ENCODE results near the gene ARHGAP21. TPM values are rescaled to one million over a fixed set of nuclear protein-coding genes. Genes with fewer than 3 reads are reported as not detected.
"Not testable (repeated sequence)": the region's sequence is repeated elsewhere in the genome, so short reads cannot be mapped to it uniquely, and the experiment has no call there.

The ARHGAP21 gene
- total RNA-seq, 4 donors from 2014 or later, result 35.1 to 60.5 (median 54.1) TPM

GRCh38 chr10:24731942-24732341 lies 8.3 kb upstream of the ARHGAP21 start:
- DNase-seq, result no peak
- intact Hi-C loops (cut with DNase I; ENCODE audit: low total_unique reads), result no loop called here
- Histone ChIP-seq H3K4me1 (no peaks in the 10 kb centered on the region), H3K36me3 (no peaks in the 10 kb centered on the region), H3K27ac (no peak overlapping the region), H3K27me3 (no peaks in the 10 kb centered on the region), H3K4me3 (no peak overlapping the region), H3K9me3 (no peaks in the 10 kb centered on the region)
- TF ChIP-seq CTCF (IDR thresholded peaks at IDR 0.05 in 4 of 5, conservative IDR thresholded peaks at IDR 0.05 in 1 of 5) (no peak), POLR2A (IDR thresholded peaks at IDR 0.05) (no peak)
- ATAC-seq, result no peak
- in situ Hi-C loops (cut with MboI; ENCODE audit: low sequenced_read_pairs in 4 of 4), result loop anchor here in 2 of 4 donors (10.0 to 25.0 kb wide), 2 partner anchors 87 to 255 kb away; no protein-coding TSS in a partner anchor

- Histone ChIP-seq H3K9me3 (no peaks in the 10 kb centered on the region), H3K4me1 (no peaks in the 10 kb centered on the region), H3K27me3 (no peaks in the 10 kb centered on the region), H3K27ac (no peak overlapping the region), H3K4me3 (no peak overlapping the region), H3K36me3 (no peaks in the 10 kb centered on the region)
- in situ Hi-C loops (cut with MboI; ENCODE audit: low sequenced_read_pairs in 4 of 4), result loop anchor here in 2 of 4 donors (10.0 to 25.0 kb wide), 2 partner anchors 86 to 256 kb away; no protein-coding TSS in a partner anchor
- no peak for DNase-seq
- ATAC-seq, result no peak
- no peak for TF ChIP-seq POLR2A (IDR thresholded peaks at IDR 0.05)
- no peak for TF ChIP-seq CTCF (IDR thresholded peaks at IDR 0.05 in 4 of 5, conservative IDR thresholded peaks at IDR 0.05 in 1 of 5)
- intact Hi-C loops (cut with DNase I; ENCODE audit: low total_unique reads), result no loop called here
Observed at GRCh38 chr10:24730811-24731210, 7.1 kb upstream of the ARHGAP21 start.

DNA sequence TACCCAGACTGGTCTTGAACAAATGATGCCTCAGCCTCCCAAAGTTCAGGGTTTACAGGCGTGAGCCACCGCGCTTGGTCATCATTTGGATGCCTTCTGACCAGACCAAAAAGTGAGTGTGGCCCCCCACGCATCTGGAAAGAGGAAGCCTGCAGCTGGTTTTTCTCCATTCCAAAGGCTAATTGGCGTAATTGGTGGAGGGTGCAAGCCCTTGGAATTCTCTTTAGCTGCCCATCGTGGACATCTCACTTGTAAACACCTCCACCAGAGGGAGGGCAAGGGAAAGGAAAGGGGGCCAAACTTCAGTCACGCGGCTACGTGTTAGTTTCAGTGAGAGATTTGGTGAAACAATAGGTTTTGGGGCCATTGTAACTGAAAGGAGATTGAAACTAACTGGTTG lies 4.1 kb upstream of the ARHGAP21 start:
- in situ Hi-C loops (cut with MboI; ENCODE audit: low sequenced_read_pairs in 4 of 4) (loop anchor here in 2 of 4 donors (25.0 kb wide), 1 partner anchor 260 kb away; no protein-coding TSS in a partner anchor), intact Hi-C loops (cut with DNase I; ENCODE audit: low total_unique reads) (no loop called here)
- Histone ChIP-seq H3K27ac (no peak overlapping the region), H3K9me3 (no peaks in the 10 kb centered on the region), H3K4me1 (peaks cover 0 to 8% of the 10 kb centered on the region in 2 donors), H3K4me3 (no peak overlapping the region), H3K36me3 (no peaks in the 10 kb centered on the region), H3K27me3 (no peaks in the 10 kb centered on the region)
- DNase-seq (no peak), ATAC-seq (no peak)
- no peak for TF ChIP-seq CTCF (IDR thresholded peaks at IDR 0.05 in 4 of 5, conservative IDR thresholded peaks at IDR 0.05 in 1 of 5)
- no peak for TF ChIP-seq POLR2A (IDR thresholded peaks at IDR 0.05)

GRCh38 chr10:24726626-24727025 lies 2.9 kb upstream of the ARHGAP21 start:
- ATAC-seq (no peak), DNase-seq (no peak)
- in situ Hi-C loops (cut with MboI; ENCODE audit: low sequenced_read_pairs in 4 of 4), result loop anchor here in 2 of 4 donors (25.0 kb wide), 1 partner anchor 261 kb away; no protein-coding TSS in a partner anchor
- no peak overlapping the region for H3K27ac ChIP-seq
- H3K9me3 ChIP-seq, result no peaks in the 10 kb centered on the region
- no peaks in the 10 kb centered on the region for H3K36me3 ChIP-seq
- peaks cover 6 to 10% of the 10 kb centered on the region in 2 donors for H3K4me1 ChIP-seq
- no peak overlapping the region for H3K4me3 ChIP-seq
- H3K27me3 ChIP-seq, result no peaks in the 10 kb centered on the region
- intact Hi-C loops (cut with DNase I; ENCODE audit: low total_unique reads), result no loop called here
- TF ChIP-seq CTCF (IDR thresholded peaks at IDR 0.05 in 4 of 5, conservative IDR thresholded peaks at IDR 0.05 in 1 of 5) (no peak), POLR2A (IDR thresholded peaks at IDR 0.05) (no peak)

DNA sequence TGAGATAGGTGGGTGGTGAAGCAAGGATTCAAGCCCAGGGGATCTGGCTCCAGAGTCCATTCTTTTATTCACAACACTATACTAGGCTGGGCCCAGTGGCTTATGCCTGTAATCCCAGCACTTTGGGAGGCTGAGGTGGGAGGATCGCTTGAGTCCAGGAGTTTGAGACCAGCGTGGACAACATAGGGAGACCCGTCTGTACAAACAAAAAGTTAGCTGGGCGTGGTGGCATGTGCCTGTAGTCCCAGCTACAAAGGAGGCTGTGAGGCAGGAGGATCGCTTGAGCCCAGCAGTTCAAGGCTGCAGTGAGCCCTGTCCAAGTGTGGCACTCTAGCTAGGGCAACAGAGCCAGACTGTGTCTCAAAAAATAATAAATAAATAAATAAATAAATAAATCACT lies 2.3 kb upstream of the ARHGAP21 start:
- H3K9me3 ChIP-seq; H3K4me3 ChIP-seq; H3K36me3 ChIP-seq; H3K27ac ChIP-seq; intact Hi-C loops (cut with DNase I; ENCODE audit: low total_unique reads); DNase-seq; ATAC-seq; H3K27me3 ChIP-seq: not testable (repeated sequence)
- peaks cover 12 to 16% of the 10 kb centered on the region in 2 donors for H3K4me1 ChIP-seq
- in situ Hi-C loops (cut with MboI; ENCODE audit: low sequenced_read_pairs in 4 of 4), result loop anchor here in 2 of 4 donors (25.0 kb wide), 1 partner anchor 261 kb away; no protein-coding TSS in a partner anchor
